ENCODE measurements around the gene UBA1. TPM values are rescaled to one million over a fixed set of nuclear protein-coding genes. Genes with fewer than 3 reads are reported as not detected.

The UBA1 gene
- total and polyA plus RNA-seq, 2 of the 8 experiments (the other 6 are each of a cell fraction or from before 2014, with no cell fraction given) = 313 to 458 TPM

GRCh38 chrX:47166126-47166525, 27.5 kb upstream of the UBA1 start (continued):
- TF ChIP-seq TEAD4 (IDR thresholded peaks at IDR 0.05; ENCODE audit: low read depth, low read length) (no peak), SRF (IDR thresholded peaks at IDR 0.05; ENCODE audit: low read depth, low read length) (no peak), SP4 (IDR thresholded peaks at IDR 0.05; ENCODE audit: low read length) (no peak), TAF7 (optimal IDR thresholded peaks at IDR 0.05; ENCODE audit: borderline replicate concordance, low read depth, low read length) (no peak), FOSL1 (IDR thresholded peaks at IDR 0.05; ENCODE audit: insufficient read depth, low read depth, low read length) (no peak), EGR1 (IDR thresholded peaks at IDR 0.05; ENCODE audit: borderline replicate concordance, low read depth, low read length) (no peak)
- TF ChIP-seq, protein P1, sequence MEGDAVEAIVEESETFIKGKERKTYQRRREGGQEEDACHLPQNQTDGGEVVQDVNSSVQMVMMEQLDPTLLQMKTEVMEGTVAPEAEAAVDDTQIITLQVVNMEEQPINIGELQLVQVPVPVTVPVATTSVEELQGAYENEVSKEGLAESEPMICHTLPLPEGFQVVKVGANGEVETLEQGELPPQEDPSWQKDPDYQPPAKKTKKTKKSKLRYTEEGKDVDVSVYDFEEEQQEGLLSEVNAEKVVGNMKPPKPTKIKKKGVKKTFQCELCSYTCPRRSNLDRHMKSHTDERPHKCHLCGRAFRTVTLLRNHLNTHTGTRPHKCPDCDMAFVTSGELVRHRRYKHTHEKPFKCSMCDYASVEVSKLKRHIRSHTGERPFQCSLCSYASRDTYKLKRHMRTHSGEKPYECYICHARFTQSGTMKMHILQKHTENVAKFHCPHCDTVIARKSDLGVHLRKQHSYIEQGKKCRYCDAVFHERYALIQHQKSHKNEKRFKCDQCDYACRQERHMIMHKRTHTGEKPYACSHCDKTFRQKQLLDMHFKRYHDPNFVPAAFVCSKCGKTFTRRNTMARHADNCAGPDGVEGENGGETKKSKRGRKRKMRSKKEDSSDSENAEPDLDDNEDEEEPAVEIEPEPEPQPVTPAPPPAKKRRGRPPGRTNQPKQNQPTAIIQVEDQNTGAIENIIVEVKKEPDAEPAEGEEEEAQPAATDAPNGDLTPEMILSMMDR (IDR thresholded peaks at IDR 0.05; ENCODE audit: control extremely low read depth in 1 of 3, insufficient read depth in 1 of 3, low read depth in 1 of 3, low read length in 3 of 3) = no peak

Measured in H1 (cell line).